ENCODE measurements around the gene ZC3H18.

- TF ChIP-seq CTCF (IDR thresholded peaks at IDR 0.05) (no peak), POLR2A (IDR thresholded peaks at IDR 0.05) (no peak)
These were observed 75.3 kb downstream of the ZC3H18 start for GRCh38 chr16:88645455-88645854.
